GM19351 (cell line): ENCODE measurements around the gene CRKL.

ENCODE experiments used
- ATAC-seq: cut with Tn5 transposase; IDR thresholded peaks from one replicate; pipeline ENCODE4 v1.9.1; 2021; ENCODE audit warnings: mild to moderate bottlenecking, moderate library complexity; ENCODE audit not compliant: unreplicated experiment

CRKL gene

GRCh38 chr22:20994128-20994901 is 77.1 kb downstream of the CRKL start:
- ATAC-seq = no peak

GRCh38 chr22:20994902-20995241 is 77.7 kb downstream of the CRKL start:
- ATAC-seq = no peak

- ATAC-seq = no peak
Measured at GRCh38 chr22:20995329-20996030, 78.3 kb downstream of the CRKL start.

GRCh38 chr22:20996031-20996410 is 78.8 kb downstream of the CRKL start:
- ATAC-seq = no peak

- ATAC-seq = no peak
Measured at GRCh38 chr22:20996598-20997535, 79.7 kb downstream of the CRKL start.

- ATAC-seq = no peak
Measured at GRCh38 chr22:20997536-20998257, 80.5 kb downstream of the CRKL start.

- ATAC-seq = no peak
Measured at GRCh38 chr22:20998411-20999336, 81.5 kb downstream of the CRKL start.

GRCh38 chr22:20999350-21000206 is 82.4 kb downstream of the CRKL start:
- no peak for ATAC-seq

- no peak for ATAC-seq
Measured at GRCh38 chr22:21000207-21000986, 83.2 kb downstream of the CRKL start.

GRCh38 chr22:21000987-21001600 is 83.9 kb downstream of the CRKL start:
- peak; percentile 2 for ATAC-seq

GRCh38 chr22:21001601-21002325 is 84.6 kb downstream of the CRKL start, which contains the start of gene THAP7:
THAP7 (minus strand) TSS chr22:21002118; CDS start chr22:21001911, 207 bp downstream.
- ATAC-seq = peak; percentile 85
